Upper lobe of left lung (tissue), 4 donors: ENCODE results near the gene CDC37L1.

Experiments
- CTCF ChIP-seq, 6 experiments: fragments of 450-650 bp in 4 of 6; fragments of 200-600 bp in 2 of 6; sonication (generic) in 2 of 6; IDR thresholded peaks; one replicate each; pipeline ENCODE4 v1.5.1; 2016 to 2019; ENCODE audit warnings: antibody characterized with exemption in 6 of 6
- POLR2A ChIP-seq, 4 donors: fragments of 450-650 bp; IDR thresholded peaks; one replicate each; pipeline ENCODE4 v1.5.1; 2016 to 2017; ENCODE audit warnings: antibody characterized with exemption in 4 of 4, mild to moderate bottlenecking in 2 of 4

- no peak for TF ChIP-seq CTCF (IDR thresholded peaks at IDR 0.05)
- TF ChIP-seq POLR2A (IDR thresholded peaks at IDR 0.05): no peak
Measured at GRCh38 chr9:4674783-4675182, 4.6 kb upstream of the CDC37L1 start.
